Astrocyte (in vitro differentiated cells and primary cell): Measurements from ENCODE around the gene ZNF567. TPM values are rescaled to one million over a fixed set of nuclear protein-coding genes. Genes with fewer than 3 reads are reported as not detected.

Experiments
- DNase-seq: peaks from one replicate; pipeline ENCODE4 v3.0.0-alpha.2; 2010; ENCODE audit warnings: low read depth
- FAIRE-seq: peaks from 2 replicates; lab custom pipeline; 2011; peaks lifted over from hg19 to GRCh38; lab: Jason Lieb, UNC
- H2AFZ ChIP-seq: 2 replicates; pipeline ENCODE4 v1.6.0; 2012; ENCODE audit warnings: low read depth, low read length, inconsistent platforms
- H3K27ac ChIP-seq: 2 replicates; pipeline ENCODE4 v1.5.1; 2011; ENCODE audit warnings: low read depth, low read length, inconsistent platforms
- H3K27me3 ChIP-seq: 2 replicates; pipeline ENCODE4 v1.6.0; 2011; ENCODE audit warnings: low read length, inconsistent platforms; ENCODE audit not compliant: insufficient read depth
- H3K36me3 ChIP-seq: 2 replicates; pipeline ENCODE4 v1.5.1; 2011; ENCODE audit warnings: low read length, inconsistent platforms; ENCODE audit not compliant: insufficient read depth
- H3K4me1 ChIP-seq: 2 replicates; pipeline ENCODE4 v1.5.1; 2011; ENCODE audit warnings: low read length, inconsistent platforms; ENCODE audit not compliant: insufficient read depth
- H3K4me2 ChIP-seq: 2 replicates; pipeline ENCODE4 v1.6.0; 2012; ENCODE audit warnings: low read length, inconsistent platforms
- H3K4me3 ChIP-seq: 2 replicates; pipeline ENCODE4 v1.5.1; 2011; ENCODE audit warnings: low read depth, mild to moderate bottlenecking, low read length, inconsistent platforms; ENCODE audit not compliant: insufficient read depth
- H3K79me2 ChIP-seq: 2 replicates; pipeline ENCODE4 v1.6.0; 2012; ENCODE audit warnings: mild to moderate bottlenecking, low read length, inconsistent platforms; ENCODE audit not compliant: insufficient read depth
- H3K9ac ChIP-seq: 2 replicates; pipeline ENCODE4 v1.6.0; 2012; ENCODE audit warnings: mild to moderate bottlenecking, low read length, inconsistent platforms
- H3K9me3 ChIP-seq: 2 replicates; pipeline ENCODE4 v1.5.1; 2012; ENCODE audit warnings: low read depth, mild to moderate bottlenecking, low read length, inconsistent platforms; ENCODE audit not compliant: insufficient read depth
- H4K20me1 ChIP-seq: 2 replicates; pipeline ENCODE4 v1.6.0; 2012; ENCODE audit warnings: low read length, inconsistent platforms; ENCODE audit not compliant: insufficient read depth
- H3K27ac Mint-ChIP-seq: one replicate; pipeline ENCODE4 v1.8.0; 2021; ENCODE audit warnings: mild to moderate bottlenecking, mixed read lengths; ENCODE audit not compliant: unreplicated experiment
- H3K27me3 Mint-ChIP-seq: one replicate; pipeline ENCODE4 v1.8.0; 2021; ENCODE audit warnings: low read depth, mixed read lengths; ENCODE audit not compliant: unreplicated experiment
- H3K36me3 Mint-ChIP-seq: one replicate; pipeline ENCODE4 v1.8.0; 2021; ENCODE audit warnings: low read depth, mixed read lengths; ENCODE audit not compliant: unreplicated experiment
- H3K4me1 Mint-ChIP-seq: one replicate; pipeline ENCODE4 v1.8.0; 2021; ENCODE audit warnings: low read depth, mixed read lengths; ENCODE audit not compliant: unreplicated experiment
- H3K4me3 Mint-ChIP-seq: one replicate; pipeline ENCODE4 v1.8.0; 2021; ENCODE audit warnings: mild to moderate bottlenecking, moderate library complexity, mixed read lengths; ENCODE audit not compliant: unreplicated experiment
- H3K9me3 Mint-ChIP-seq: one replicate; pipeline ENCODE4 v1.8.0; 2021; ENCODE audit warnings: mild to moderate bottlenecking, mixed read lengths; ENCODE audit not compliant: unreplicated experiment
- EZH2 ChIP-seq: IDR thresholded peaks from 2 replicates; pipeline ENCODE4 v1.6.1; 2012; ENCODE audit warnings: mild to moderate bottlenecking, low read length, inconsistent platforms; ENCODE audit not compliant: insufficient read depth
- total RNA-seq: library from RNA; stranded (reverse); gene quantifications from 2 replicates; pipeline ENCODE4 v1.2.1, GENCODE V29; 2021
- TF ChIP-seq, protein P1 (sequence below): IDR thresholded peaks from 2 replicates; pipeline ENCODE4 v1.5.1; 2011; ENCODE audit warnings: low read depth, mild to moderate bottlenecking, inconsistent platforms, low read length, moderate library complexity; ENCODE audit not compliant: insufficient read depth

ZNF567 gene
- total RNA-seq, 1 donor from 2014 or later = 7.1 TPM

GRCh38 chr19:36679455-36679854 is 8.0 kb upstream of the ZNF567 start:
- no peak overlapping the region for H3K27ac ChIP-seq
- no peak overlapping the region for H3K4me3 Mint-ChIP-seq
- H3K36me3 Mint-ChIP-seq = peaks cover 23% of the 10 kb centered on the region

GRCh38 chr19:36685835-36686234 is 1.6 kb upstream of the ZNF567 start:
- no peak for FAIRE-seq
- peaks cover 32% of the 10 kb centered on the region for H3K79me2 ChIP-seq
- Mint-ChIP-seq H3K9me3 (peaks cover 13% of the 10 kb centered on the region), H3K4me1 (peaks cover 6% of the 10 kb centered on the region), H3K27me3 (no peaks in the 10 kb centered on the region), H3K36me3 (peaks cover 24% of the 10 kb centered on the region), H3K4me3 (peak overlapping the region; percentile 97), H3K27ac (no peak overlapping the region)
- TF ChIP-seq EZH2 = no peak
- TF ChIP-seq, protein P1, sequence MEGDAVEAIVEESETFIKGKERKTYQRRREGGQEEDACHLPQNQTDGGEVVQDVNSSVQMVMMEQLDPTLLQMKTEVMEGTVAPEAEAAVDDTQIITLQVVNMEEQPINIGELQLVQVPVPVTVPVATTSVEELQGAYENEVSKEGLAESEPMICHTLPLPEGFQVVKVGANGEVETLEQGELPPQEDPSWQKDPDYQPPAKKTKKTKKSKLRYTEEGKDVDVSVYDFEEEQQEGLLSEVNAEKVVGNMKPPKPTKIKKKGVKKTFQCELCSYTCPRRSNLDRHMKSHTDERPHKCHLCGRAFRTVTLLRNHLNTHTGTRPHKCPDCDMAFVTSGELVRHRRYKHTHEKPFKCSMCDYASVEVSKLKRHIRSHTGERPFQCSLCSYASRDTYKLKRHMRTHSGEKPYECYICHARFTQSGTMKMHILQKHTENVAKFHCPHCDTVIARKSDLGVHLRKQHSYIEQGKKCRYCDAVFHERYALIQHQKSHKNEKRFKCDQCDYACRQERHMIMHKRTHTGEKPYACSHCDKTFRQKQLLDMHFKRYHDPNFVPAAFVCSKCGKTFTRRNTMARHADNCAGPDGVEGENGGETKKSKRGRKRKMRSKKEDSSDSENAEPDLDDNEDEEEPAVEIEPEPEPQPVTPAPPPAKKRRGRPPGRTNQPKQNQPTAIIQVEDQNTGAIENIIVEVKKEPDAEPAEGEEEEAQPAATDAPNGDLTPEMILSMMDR = no peak
- no peak for DNase-seq
- peak overlapping the region; percentile 95 for H3K4me2 ChIP-seq
- no peak overlapping the region for H2AFZ ChIP-seq
- H4K20me1 ChIP-seq = no peaks in the 10 kb centered on the region
- H3K4me1 ChIP-seq = peaks cover 12% of the 10 kb centered on the region
- H3K27me3 ChIP-seq = no peaks in the 10 kb centered on the region
- no peak overlapping the region for H3K9ac ChIP-seq
- H3K4me3 ChIP-seq = no peak overlapping the region
- H3K27ac ChIP-seq = no peak overlapping the region
- H3K9me3 ChIP-seq = peaks cover 1% of the 10 kb centered on the region
- peaks cover 2% of the 10 kb centered on the region for H3K36me3 ChIP-seq

More at GRCh38 chr19:36679455-36679854, 8.0 kb upstream of the ZNF567 start:
- H3K27ac Mint-ChIP-seq = no peak overlapping the region
- Histone ChIP-seq H3K4me1 (no peaks in the 10 kb centered on the region), H3K27me3 (no peaks in the 10 kb centered on the region), H3K9me3 (no peaks in the 10 kb centered on the region), H3K4me3 (no peak overlapping the region), H4K20me1 (no peaks in the 10 kb centered on the region), H3K36me3 (no peaks in the 10 kb centered on the region), H3K9ac (no peak overlapping the region), H2AFZ (no peak overlapping the region), H3K79me2 (no peaks in the 10 kb centered on the region), H3K4me2 (no peak overlapping the region)
- TF ChIP-seq, protein P1 = no peak
- no peak for TF ChIP-seq EZH2
- no peak for DNase-seq
- no peaks in the 10 kb centered on the region for H3K4me1 Mint-ChIP-seq
- no peak for FAIRE-seq
- H3K9me3 Mint-ChIP-seq = peaks cover 6% of the 10 kb centered on the region
- H3K27me3 Mint-ChIP-seq = no peaks in the 10 kb centered on the region

DNA sequence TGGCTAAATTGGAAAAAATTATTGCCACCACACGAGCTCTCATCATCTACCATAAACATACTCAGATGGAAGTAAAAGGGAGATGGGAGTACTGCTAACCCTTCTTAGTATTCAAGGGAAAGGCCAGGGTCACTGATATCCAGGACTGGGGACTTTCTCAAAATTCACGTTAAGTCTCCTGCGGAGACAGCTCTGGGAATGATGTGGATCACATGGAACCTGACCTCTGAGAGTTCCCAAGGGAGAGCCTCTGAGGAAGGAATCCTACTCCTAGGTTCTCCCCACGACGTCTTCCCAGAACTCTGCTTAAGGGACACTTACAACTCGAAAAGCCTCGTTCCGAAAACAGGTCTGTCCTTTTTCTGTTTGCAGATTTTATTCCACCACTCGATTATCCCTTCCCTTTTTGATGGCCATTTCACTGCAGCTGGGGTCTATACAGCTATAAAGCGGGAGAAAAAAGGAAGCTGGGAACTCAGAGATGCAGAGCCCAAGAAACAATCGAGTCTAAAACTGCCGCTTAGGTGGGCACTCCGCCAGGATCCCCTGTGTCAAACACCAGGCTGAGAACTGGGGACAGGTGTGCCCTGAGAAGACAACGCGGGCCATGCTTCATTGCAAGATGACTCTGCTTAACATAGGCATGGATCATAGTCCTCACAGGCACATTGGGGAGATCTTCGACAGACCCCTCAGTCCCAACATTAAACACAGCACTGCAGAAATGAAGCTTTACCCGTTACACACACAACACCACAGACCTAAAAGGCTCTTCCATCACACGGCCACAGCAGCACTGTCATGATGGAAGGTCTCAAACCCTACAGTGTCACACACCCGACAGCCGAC is 823 bp upstream of the ZNF567 start:
- peak overlapping the region; percentile 82 for H3K4me3 ChIP-seq
- H3K4me1 ChIP-seq = peaks cover 12% of the 10 kb centered on the region
- peak overlapping the region; percentile 86 for H3K9ac ChIP-seq
- H3K4me2 ChIP-seq = peak overlapping the region; percentile 95
- H3K36me3 Mint-ChIP-seq = peaks cover 29% of the 10 kb centered on the region
- H3K4me3 Mint-ChIP-seq = peak overlapping the region; percentile 97
- TF ChIP-seq EZH2 = no peak
- TF ChIP-seq, protein P1 = no peak
- peaks cover 35% of the 10 kb centered on the region for H3K79me2 ChIP-seq
- peaks cover 6% of the 10 kb centered on the region for H3K36me3 ChIP-seq
- DNase-seq (peak; percentile 2), FAIRE-seq (no peak)
- H3K27ac Mint-ChIP-seq = peak overlapping the region; percentile 58
- H3K27me3 Mint-ChIP-seq = no peaks in the 10 kb centered on the region
- peaks cover 13% of the 10 kb centered on the region for H3K9me3 Mint-ChIP-seq
- no peak overlapping the region for H3K27ac ChIP-seq
- H3K4me1 Mint-ChIP-seq = peaks cover 6% of the 10 kb centered on the region
- H4K20me1 ChIP-seq = no peaks in the 10 kb centered on the region
- H3K27me3 ChIP-seq = no peaks in the 10 kb centered on the region
- H2AFZ ChIP-seq = peak overlapping the region; percentile 99
- H3K9me3 ChIP-seq = peaks cover 7% of the 10 kb centered on the region
